Colonic mucosa (tissue), 4 donors: ENCODE results near the gene TCF4. TPM values are rescaled to one million over a fixed set of nuclear protein-coding genes. Genes with fewer than 3 reads are reported as not detected.

Experiments
- DNase-seq: peaks from one replicate; pipeline ENCODE4 v3.0.0-alpha.2; 2020
- H3K27ac ChIP-seq: fragments of 200-600 bp; one replicate; pipeline ENCODE4 v1.8.0; 2021
- H3K27me3 ChIP-seq: fragments of 200-600 bp; one replicate; pipeline ENCODE4 v1.8.0; 2021
- H3K36me3 ChIP-seq: fragments of 200-600 bp; one replicate; pipeline ENCODE4 v1.8.0; 2021
- H3K4me1 ChIP-seq: fragments of 200-600 bp; one replicate; pipeline ENCODE4 v1.8.0; 2021; ENCODE audit warnings: mild to moderate bottlenecking
- H3K4me3 ChIP-seq: fragments of 200-600 bp; one replicate; pipeline ENCODE4 v1.8.0; 2021
- H3K9ac ChIP-seq, 2 donors: one replicate each; pipeline ENCODE4 v1.7.0; 2013; ENCODE audit warnings: control low read depth in 2 of 2, low read depth in 2 of 2, low read length in 2 of 2
- H3K9me3 ChIP-seq: fragments of 200-600 bp; one replicate; pipeline ENCODE4 v1.8.0; 2021
- CTCF ChIP-seq: fragments of 200-600 bp; IDR thresholded peaks from one replicate; pipeline ENCODE4 v1.8.0; 2022; ENCODE audit warnings: antibody characterized with exemption, mild to moderate bottlenecking
- intact Hi-C: fragments of 100-400 bp; cut with DNase I; formaldehyde crosslinking; loops from one replicate; pipeline ENCODE4 v1.14.1; 2022
- total RNA-seq, 2 donors: library from RNA; stranded (reverse); fragmentation: NEBNext Ultra II Directional in 1 of 2; extraction: Animal tissue kit (Norgen Biotek cat#: 25700) in 1 of 2; gene quantifications; one replicate each; pipeline ENCODE4 v1.2.1, GENCODE V29; 2021
- donor health status: healthy.
- donor health status: DM: no; HTN: no; CAD: no.
- donor health status: DM: no; HTN: no; CAD: no.

The TCF4 gene
- total RNA-seq, 2 donors from 2014 or later = 9.8 to 29.0 TPM

- Histone ChIP-seq H3K9ac (no peak overlapping the region), H3K4me1 (no peaks in the 10 kb centered on the region), H3K27me3 (no peaks in the 10 kb centered on the region), H3K36me3 (no peaks in the 10 kb centered on the region), H3K27ac (no peak overlapping the region), H3K4me3 (no peak overlapping the region), H3K9me3 (no peaks in the 10 kb centered on the region)
- TF ChIP-seq CTCF = no peak
- intact Hi-C loops = loop anchor here (10.0 kb wide), 2 partner anchors 175 to 345 kb away; no protein-coding TSS in a partner anchor
- DNase-seq = no peak
These were observed 8.3 kb downstream of the TCF4 start for GRCh38 chr18:55579501-55580270.

GRCh38 chr18:55577812-55578539 is 10.0 kb downstream of the TCF4 start:
- H3K9ac ChIP-seq = no peak overlapping the region
- no peak overlapping the region for H3K27ac ChIP-seq
- H3K36me3 ChIP-seq = no peaks in the 10 kb centered on the region
- TF ChIP-seq CTCF = no peak
- H3K9me3 ChIP-seq = no peaks in the 10 kb centered on the region
- no peaks in the 10 kb centered on the region for H3K4me1 ChIP-seq
- no peak for DNase-seq
- H3K27me3 ChIP-seq = no peaks in the 10 kb centered on the region
- intact Hi-C loops = loop anchor here (10.0 kb wide), 1 partner anchor 343 kb away; no protein-coding TSS in a partner anchor
- H3K4me3 ChIP-seq = no peak overlapping the region

- TF ChIP-seq CTCF = no peak
- H3K4me3 ChIP-seq = no peak overlapping the region
These were observed 12.0 kb downstream of the TCF4 start for GRCh38 chr18:55576001-55576400.

GRCh38 chr18:55575066-55575465 is 12.9 kb downstream of the TCF4 start:
- Histone ChIP-seq H3K27ac (no peak overlapping the region), H3K9me3 (no peaks in the 10 kb centered on the region), H3K36me3 (no peaks in the 10 kb centered on the region), H3K9ac (no peak overlapping the region), H3K27me3 (no peaks in the 10 kb centered on the region), H3K4me1 (no peaks in the 10 kb centered on the region), H3K4me3 (no peak overlapping the region)
- no peak for DNase-seq
- intact Hi-C loops = loop anchor here (10.0 kb wide), 1 partner anchor 340 kb away; no protein-coding TSS in a partner anchor
- TF ChIP-seq CTCF = no peak

More at GRCh38 chr18:55576001-55576400, 12.0 kb downstream of the TCF4 start:
- Histone ChIP-seq H3K36me3 (no peaks in the 10 kb centered on the region), H3K27me3 (no peaks in the 10 kb centered on the region), H3K4me1 (no peaks in the 10 kb centered on the region), H3K27ac (no peak overlapping the region), H3K9me3 (no peaks in the 10 kb centered on the region), H3K9ac (no peak overlapping the region)
- intact Hi-C loops = loop anchor here (10.0 kb wide), 1 partner anchor 341 kb away; no protein-coding TSS in a partner anchor
- no peak for DNase-seq

- H3K9me3 ChIP-seq = no peaks in the 10 kb centered on the region
- DNase-seq = no peak
- H3K4me1 ChIP-seq = no peaks in the 10 kb centered on the region
- no peaks in the 10 kb centered on the region for H3K27me3 ChIP-seq
- H3K4me3 ChIP-seq = no peak overlapping the region
- no peaks in the 10 kb centered on the region for H3K36me3 ChIP-seq
- no peak overlapping the region for H3K9ac ChIP-seq
- H3K27ac ChIP-seq = no peak overlapping the region
- intact Hi-C loops = loop anchor here (10.0 kb wide), 1 partner anchor 339 kb away; no protein-coding TSS in a partner anchor
- no peak for TF ChIP-seq CTCF
These were observed 14.6 kb downstream of the TCF4 start for GRCh38 chr18:55573386-55573785.
